ENCODE data around the gene SCAMP4. TPM values are rescaled to one million over a fixed set of nuclear protein-coding genes. Genes with fewer than 3 reads are reported as not detected.

Gene SCAMP4
- total RNA-seq, 1 donor from 2014 or later = 65.0 TPM

DNA sequence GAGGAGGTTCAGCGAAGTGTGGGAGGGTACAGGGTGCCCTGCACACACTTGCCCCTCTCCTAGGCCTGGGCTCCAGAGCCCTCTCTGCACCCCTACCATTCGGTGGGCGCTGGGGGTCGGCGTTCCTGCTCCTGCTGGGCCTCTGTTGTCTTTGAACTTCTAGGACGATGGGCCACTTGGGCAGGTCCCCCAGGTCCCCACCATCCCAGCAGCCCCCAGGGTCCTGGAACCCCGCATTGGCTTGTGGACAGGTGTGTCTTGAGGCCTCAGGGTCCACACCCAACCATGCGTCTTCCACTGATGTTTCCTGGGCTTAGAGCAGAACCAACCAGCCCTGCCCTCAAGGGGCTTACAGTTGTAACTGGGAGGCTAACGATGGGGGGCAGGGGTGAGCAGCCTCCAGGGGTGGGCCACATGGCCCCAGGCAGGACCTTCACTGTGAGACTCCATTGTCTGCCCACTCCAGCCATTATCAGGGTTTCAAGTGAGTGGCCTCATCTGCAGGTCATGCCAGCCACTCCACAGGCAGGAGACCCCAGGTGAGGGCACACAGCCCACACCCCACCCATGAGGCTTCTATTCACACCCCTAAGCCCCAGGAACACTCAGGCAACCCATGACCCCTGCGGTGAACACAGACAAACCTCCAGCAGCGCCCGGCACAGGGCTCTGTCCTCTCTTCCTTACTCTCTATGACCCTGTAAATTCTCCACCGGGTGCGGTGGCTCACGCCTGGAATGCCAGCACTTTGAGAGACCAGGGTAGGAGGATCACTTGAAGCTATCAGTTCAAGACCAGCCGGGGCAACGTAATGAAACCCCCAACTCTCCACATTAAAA is 39.8 kb upstream of the SCAMP4 start:
- Histone ChIP-seq H3K36me3 (peaks cover 4% of the 10 kb centered on the region), H3K4me3 (peak overlapping the region; percentile 80), H3K4me1 (peaks cover 29% of the 10 kb centered on the region), H3K27me3 (ENCODE audit: low read depth) (no peaks in the 10 kb centered on the region), H3K27ac (peak overlapping the region; percentile 90), H3K9me3 (no peaks in the 10 kb centered on the region)
- no peak for ATAC-seq
- intact Hi-C loops (cut with DNase I) = no loop called here
- TF ChIP-seq, protein P1, sequence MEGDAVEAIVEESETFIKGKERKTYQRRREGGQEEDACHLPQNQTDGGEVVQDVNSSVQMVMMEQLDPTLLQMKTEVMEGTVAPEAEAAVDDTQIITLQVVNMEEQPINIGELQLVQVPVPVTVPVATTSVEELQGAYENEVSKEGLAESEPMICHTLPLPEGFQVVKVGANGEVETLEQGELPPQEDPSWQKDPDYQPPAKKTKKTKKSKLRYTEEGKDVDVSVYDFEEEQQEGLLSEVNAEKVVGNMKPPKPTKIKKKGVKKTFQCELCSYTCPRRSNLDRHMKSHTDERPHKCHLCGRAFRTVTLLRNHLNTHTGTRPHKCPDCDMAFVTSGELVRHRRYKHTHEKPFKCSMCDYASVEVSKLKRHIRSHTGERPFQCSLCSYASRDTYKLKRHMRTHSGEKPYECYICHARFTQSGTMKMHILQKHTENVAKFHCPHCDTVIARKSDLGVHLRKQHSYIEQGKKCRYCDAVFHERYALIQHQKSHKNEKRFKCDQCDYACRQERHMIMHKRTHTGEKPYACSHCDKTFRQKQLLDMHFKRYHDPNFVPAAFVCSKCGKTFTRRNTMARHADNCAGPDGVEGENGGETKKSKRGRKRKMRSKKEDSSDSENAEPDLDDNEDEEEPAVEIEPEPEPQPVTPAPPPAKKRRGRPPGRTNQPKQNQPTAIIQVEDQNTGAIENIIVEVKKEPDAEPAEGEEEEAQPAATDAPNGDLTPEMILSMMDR (IDR thresholded peaks at IDR 0.05) = no peak
- peak; percentile 45 for DNase-seq

DNA sequence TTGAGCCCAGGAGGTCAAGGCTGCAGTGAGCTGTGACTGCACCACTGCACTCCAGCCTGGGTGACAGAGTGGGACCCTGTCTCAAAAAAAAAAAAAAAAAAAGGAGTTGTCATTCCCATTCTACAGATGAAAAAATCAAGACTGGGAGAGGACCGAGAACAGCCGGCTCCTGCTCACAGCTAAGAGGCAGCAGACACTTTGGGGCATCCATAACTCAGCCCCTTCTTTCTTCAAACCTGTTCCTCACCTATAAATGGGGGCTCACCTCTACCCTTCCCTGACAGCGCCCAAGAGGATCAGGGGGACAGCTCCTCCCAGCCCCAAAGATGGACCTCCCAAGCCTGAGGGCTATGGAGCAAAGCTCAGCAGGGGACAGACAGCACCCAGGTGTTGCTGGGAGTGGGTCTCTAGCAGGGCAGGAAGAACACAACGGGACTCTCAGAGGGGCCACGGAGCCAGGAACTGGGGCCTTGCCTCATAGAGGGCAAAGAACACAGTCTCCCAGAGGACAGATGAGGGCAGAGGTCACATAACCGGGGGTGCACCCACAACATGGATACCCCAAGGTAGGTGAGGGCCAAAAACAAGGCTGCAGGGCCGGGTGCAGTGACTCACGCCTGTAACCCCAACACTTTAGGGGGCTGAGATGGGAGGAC is 38.4 kb upstream of the SCAMP4 start:
- Histone ChIP-seq H3K4me3 (no peak overlapping the region), H3K27me3 (ENCODE audit: low read depth) (no peaks in the 10 kb centered on the region), H3K27ac (no peak overlapping the region), H3K9me3 (no peaks in the 10 kb centered on the region), H3K4me1 (peaks cover 24% of the 10 kb centered on the region), H3K36me3 (peaks cover 17% of the 10 kb centered on the region)
- DNase-seq = no peak
- no peak for ATAC-seq
- intact Hi-C loops (cut with DNase I) = no loop called here
- TF ChIP-seq, protein P1 (IDR thresholded peaks at IDR 0.05) = no peak

DNA sequence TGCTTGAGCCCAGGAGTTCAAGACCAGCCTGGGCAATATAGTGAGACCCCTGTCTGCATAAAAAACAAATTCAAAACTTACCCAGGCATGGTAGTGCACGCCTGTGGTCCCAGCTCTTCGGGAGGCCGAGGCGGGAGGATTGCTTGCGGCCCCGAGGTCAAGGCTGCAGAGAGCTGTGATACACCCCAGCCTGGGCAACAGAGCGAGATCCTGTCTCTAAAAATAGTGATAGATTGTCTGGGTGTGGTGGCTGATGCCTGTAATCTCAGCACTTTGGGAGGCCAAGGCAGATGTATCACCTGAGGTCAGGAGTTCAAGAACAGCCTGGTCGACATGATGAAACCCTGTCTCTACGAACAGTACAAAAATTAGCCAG is 37.9 kb upstream of the SCAMP4 start:
- Histone ChIP-seq H3K36me3 (peaks cover 22% of the 10 kb centered on the region), H3K4me1 (peaks cover 24% of the 10 kb centered on the region), H3K27ac (no peak overlapping the region), H3K27me3 (ENCODE audit: low read depth) (no peaks in the 10 kb centered on the region), H3K4me3 (no peak overlapping the region), H3K9me3 (no peaks in the 10 kb centered on the region)
- DNase-seq = no peak
- intact Hi-C loops (cut with DNase I) = no loop called here
- no peak for ATAC-seq
- TF ChIP-seq, protein P1 (IDR thresholded peaks at IDR 0.05) = no peak

DNA sequence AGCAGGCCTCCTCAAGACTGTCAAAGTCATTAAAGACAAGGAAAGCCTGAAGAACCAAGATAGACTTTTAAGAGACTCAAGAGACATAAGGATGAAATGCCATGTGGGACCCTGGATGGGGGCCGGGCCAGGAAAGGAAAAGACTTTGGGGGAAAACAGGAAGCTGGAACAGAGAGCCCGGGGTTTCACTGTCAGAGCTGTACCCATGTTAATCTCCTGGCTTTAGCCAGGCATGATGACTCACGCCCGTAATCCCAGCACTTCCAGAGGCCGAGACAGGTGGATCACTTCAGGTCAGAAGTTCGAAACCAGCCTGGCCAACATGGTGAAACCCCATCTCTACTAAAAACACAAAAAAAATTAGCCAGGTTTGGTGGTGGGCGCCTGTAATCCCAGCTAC is 36.2 kb upstream of the SCAMP4 start:
- ATAC-seq (no peak), DNase-seq (no peak)
- Histone ChIP-seq H3K9me3 (no peaks in the 10 kb centered on the region), H3K4me3 (no peak overlapping the region), H3K4me1 (peaks cover 39% of the 10 kb centered on the region), H3K36me3 (peaks cover 27% of the 10 kb centered on the region), H3K27ac (no peak overlapping the region), H3K27me3 (ENCODE audit: low read depth) (no peaks in the 10 kb centered on the region)
- intact Hi-C loops (cut with DNase I) = no loop called here
- TF ChIP-seq, protein P1 (IDR thresholded peaks at IDR 0.05) = no peak

DNA sequence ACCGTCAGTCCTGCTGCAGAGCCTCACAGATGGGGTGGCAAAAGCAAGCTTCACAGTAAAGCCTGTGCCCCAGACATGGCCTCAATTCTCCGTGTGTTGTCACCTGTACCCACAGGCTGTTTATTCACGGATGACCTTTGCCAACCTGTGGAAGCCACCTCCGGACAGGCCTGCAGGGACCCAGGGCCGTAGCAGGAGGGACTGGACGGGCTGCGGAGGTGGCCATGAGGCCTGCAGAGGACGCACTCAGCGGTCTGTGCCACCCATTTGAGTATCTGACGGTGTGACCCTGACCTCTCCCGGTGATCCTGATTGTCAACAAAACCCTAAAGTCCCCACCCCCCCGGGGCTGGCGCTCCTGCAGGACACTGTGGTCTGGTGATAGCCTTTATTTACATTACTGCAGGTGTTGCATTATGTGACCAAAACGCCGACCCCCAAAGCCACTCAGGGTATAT is 34.0 kb upstream of the SCAMP4 start:
- intact Hi-C loops (cut with DNase I) = no loop called here
- Histone ChIP-seq H3K9me3 (no peaks in the 10 kb centered on the region), H3K27ac (no peak overlapping the region), H3K4me3 (no peak overlapping the region), H3K36me3 (peaks cover 27% of the 10 kb centered on the region), H3K27me3 (ENCODE audit: low read depth) (no peaks in the 10 kb centered on the region), H3K4me1 (peaks cover 46% of the 10 kb centered on the region)
- TF ChIP-seq, protein P1 (IDR thresholded peaks at IDR 0.05) = no peak
- ATAC-seq (no peak), DNase-seq (no peak)
